Breast epithelium (tissue), 4 donors: ENCODE results near the gene C17orf113. TPM values are rescaled to one million over a fixed set of nuclear protein-coding genes. Genes with fewer than 3 reads are reported as not detected.
"Not testable (repeated sequence)": the region's sequence is repeated elsewhere in the genome, so short reads cannot be mapped to it uniquely, and the experiment has no call there.

Experiments used
- DNase-seq, 2 donors: peaks; one replicate each; pipeline ENCODE4 v3.0.0-alpha.2; 2019; ENCODE audit warnings: low spot score in 2 of 2
- H3K27ac ChIP-seq, 2 donors: fragments of 200-600 bp; sonication (generic) in 1 of 2; one replicate each; pipeline ENCODE4 v1.5.1; 2016 to 2019; ENCODE audit warnings: mild to moderate bottlenecking in 1 of 2
- H3K27me3 ChIP-seq, 2 donors: fragments of 200-600 bp; sonication (generic) in 1 of 2; one replicate each; pipeline versions ENCODE4 v1.5.1 to v1.6.0; 2017 to 2019; ENCODE audit warnings: control low read depth in 1 of 2, mild to moderate bottlenecking in 1 of 2
- H3K36me3 ChIP-seq: fragments of 200-600 bp; one replicate; pipeline ENCODE4 v1.5.1; 2019
- H3K4me1 ChIP-seq, 2 donors: fragments of 200-600 bp; sonication (generic); one replicate each; pipeline ENCODE4 v1.5.1; 2016 to 2019; ENCODE audit warnings: control low read depth in 1 of 2
- H3K4me3 ChIP-seq, 3 donors: fragments of 200-600 bp; sonication (generic); 1 replicate in 2 of 3; 2 replicates in 1 of 3; pipeline ENCODE4 v1.5.1; 2016 to 2019; ENCODE audit warnings: mild to moderate bottlenecking in 3 of 3, moderate library complexity in 2 of 3
- H3K9me3 ChIP-seq, 2 donors: fragments of 200-600 bp; sonication (generic) in 1 of 2; one replicate each; pipeline ENCODE4 v1.5.1; 2016 to 2019; ENCODE audit warnings: control low read depth in 1 of 2
- CTCF ChIP-seq, 3 donors: fragments of 450-650 bp; IDR thresholded peaks; one replicate each; pipeline ENCODE4 v1.5.1; 2016 to 2017; ENCODE audit warnings: antibody characterized with exemption in 3 of 3, mild to moderate bottlenecking in 3 of 3, moderate library complexity in 3 of 3
- POLR2A ChIP-seq: fragments of 450-650 bp; IDR thresholded peaks from one replicate; pipeline ENCODE4 v1.6.1; 2016; ENCODE audit warnings: antibody characterized with exemption, mild to moderate bottlenecking, moderate library complexity
- POLR2AphosphoS5 ChIP-seq, 3 donors: sonication (generic); formaldehyde crosslinking; IDR thresholded peaks; one replicate each; pipeline ENCODE4 v1.6.1; 2017; ENCODE audit warnings: antibody characterized with exemption in 3 of 3
- intact Hi-C: fragments of 100-400 bp; cut with DNase I; formaldehyde crosslinking; loops from one replicate; pipeline ENCODE4 v1.15.1; 2023; ENCODE audit warnings: low total_unique reads
- total RNA-seq, 3 donors: library from RNA; depleted of rRNA; stranded (reverse); fragments of >200 nt; gene quantifications; one replicate each; pipeline ENCODE4 v1.1.0, GENCODE V29; 2016

The C17orf113 gene
- total RNA-seq, 3 donors from 2014 or later, result 1.3 to 4.0 (median 2.3) TPM

GRCh38 chr17:42023524-42024349 is 26.7 kb downstream of the C17orf113 start:
- Histone ChIP-seq H3K27me3 (no peaks in the 10 kb centered on the region), H3K36me3 (no peaks in the 10 kb centered on the region), H3K27ac (peak overlapping the region; percentile 68 to 69), H3K4me1 (peaks cover 3 to 7% of the 10 kb centered on the region in 2 donors), H3K9me3 (no peaks in the 10 kb centered on the region), H3K4me3 (no peak overlapping the region)
- DNase-seq, result peak in 1 of 2 donors; percentile 22
- intact Hi-C loops, result loop anchor here (10.0 kb wide), 1 partner anchor 59 kb away; the partner anchor contains the start of gene CNP
- TF ChIP-seq POLR2A (no peak), POLR2AphosphoS5 (IDR thresholded peaks at IDR 0.05) (no peak), CTCF (IDR thresholded peaks at IDR 0.05) (no peak)

DNA sequence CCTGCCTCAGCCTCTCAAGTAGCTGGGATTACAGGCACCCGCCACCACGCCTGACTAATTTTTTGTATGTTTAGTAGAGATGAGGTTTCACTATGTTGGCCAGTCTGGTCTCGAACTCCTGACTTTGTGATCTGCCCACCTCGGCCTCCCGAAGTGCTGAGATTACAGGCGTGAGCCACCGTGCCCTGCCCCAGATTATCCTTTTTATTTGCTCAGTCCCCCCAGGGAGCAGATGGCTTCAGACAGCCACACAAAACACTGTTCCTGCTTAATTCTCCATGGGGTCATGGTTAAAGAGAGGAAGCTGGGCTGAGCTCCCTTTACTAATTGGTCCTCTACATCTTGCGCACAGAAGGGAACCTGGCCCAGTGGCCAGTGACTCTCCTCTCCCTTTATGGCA is 29.6 kb downstream of the C17orf113 start:
- not testable (repeated sequence) for DNase-seq, H3K36me3 ChIP-seq, H3K9me3 ChIP-seq, H3K27me3 ChIP-seq
- Histone ChIP-seq H3K4me1 (peaks cover 3 to 16% of the 10 kb centered on the region in 2 donors), H3K27ac (peak overlapping the region in 1 of 2 donors; percentile 85), H3K4me3 (peak overlapping the region; percentile 80 to 94 (median 85))
- intact Hi-C loops, result loop anchor here (10.0 kb wide), 1 partner anchor 56 kb away; the partner anchor contains the start of gene CNP

- Histone ChIP-seq H3K4me1 (peaks cover 0 to 15% of the 10 kb centered on the region in 2 donors), H3K27ac (peak within 1 kb of the TSS; percentile 85 to 92), H3K4me3 (peak within 1 kb of the TSS; percentile 80 to 94 (median 85)), H3K36me3 (no peaks in the 10 kb centered on the region), H3K9me3 (no peaks in the 10 kb centered on the region), H3K27me3 (no peaks in the 10 kb centered on the region)
- DNase-seq, result peak; percentile 90 to 94
- peak; percentile 47 to 68 (median 56) for TF ChIP-seq POLR2AphosphoS5 (IDR thresholded peaks at IDR 0.05)
- TF ChIP-seq POLR2A, result peak; percentile 35
- TF ChIP-seq CTCF (IDR thresholded peaks at IDR 0.05), result peak; percentile 93 to 98 (median 95)
- intact Hi-C loops, result loop anchor here (10.0 kb wide), 1 partner anchor 55 kb away; the partner anchor contains the start of gene CNP
These were observed 30.6 kb downstream of the C17orf113 start, which contains the start of gene NKIRAS2 for GRCh38 chr17:42019509-42020404. Gene NKIRAS2 (plus strand): TSS chr17:42020090. CDS start chr17:42021578, 1,488 bp downstream.

GRCh38 chr17:42018988-42019387 is 31.4 kb downstream of the C17orf113 start:
- no peaks in the 10 kb centered on the region for H3K9me3 ChIP-seq
- H3K4me1 ChIP-seq, result peaks cover 0 to 13% of the 10 kb centered on the region in 2 donors
- no peaks in the 10 kb centered on the region for H3K36me3 ChIP-seq
- no peaks in the 10 kb centered on the region for H3K27me3 ChIP-seq
- H3K4me3 ChIP-seq, result no peak overlapping the region
- intact Hi-C loops, result no loop called here
- H3K27ac ChIP-seq, result no peak overlapping the region
- no peak for TF ChIP-seq CTCF (IDR thresholded peaks at IDR 0.05)
- no peak for TF ChIP-seq POLR2AphosphoS5 (IDR thresholded peaks at IDR 0.05)
- TF ChIP-seq POLR2A, result no peak
- DNase-seq, result no peak

DNA sequence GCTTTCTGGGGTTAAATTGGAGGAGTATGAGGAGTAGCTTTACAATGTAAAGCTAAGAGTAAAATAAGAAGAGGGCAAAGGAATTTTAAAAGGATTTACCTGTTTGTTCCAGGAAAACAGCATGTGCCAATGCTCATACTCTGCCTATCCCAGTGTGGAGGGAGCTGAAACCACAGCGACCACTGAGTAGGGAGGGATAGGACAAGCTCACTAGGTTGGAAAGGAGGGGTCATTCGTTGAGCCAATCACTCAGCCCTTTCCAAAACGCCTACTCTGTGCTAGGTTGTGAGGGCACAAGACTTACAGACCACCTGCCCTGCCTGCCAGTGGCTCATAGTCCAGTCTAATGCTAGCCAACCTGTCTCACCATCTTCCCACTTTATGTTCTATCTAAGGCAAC is 32.1 kb downstream of the C17orf113 start:
- H3K4me1 ChIP-seq, result peaks cover 0 to 13% of the 10 kb centered on the region in 2 donors
- intact Hi-C loops, result no loop called here

More for the DNA sequence above, 32.1 kb downstream of the C17orf113 start:
- DNase-seq, result no peak
- no peak for TF ChIP-seq CTCF (IDR thresholded peaks at IDR 0.05)
- TF ChIP-seq POLR2AphosphoS5 (IDR thresholded peaks at IDR 0.05), result no peak
- TF ChIP-seq POLR2A, result no peak
- H3K27ac ChIP-seq, result peak overlapping the region; percentile 95 to 96
- no peaks in the 10 kb centered on the region for H3K9me3 ChIP-seq
- H3K27me3 ChIP-seq, result no peaks in the 10 kb centered on the region
- no peaks in the 10 kb centered on the region for H3K36me3 ChIP-seq
- H3K4me3 ChIP-seq, result peak overlapping the region; percentile 94 to 98 (median 95)
